Vagina (tissue), 2 donors: ENCODE measurements around the gene FAM131B.

Experiments used
- POLR2A ChIP-seq, 2 donors: fragments of 450-650 bp; IDR thresholded peaks; one replicate each; pipeline ENCODE4 v1.6.1; 2017; ENCODE audit warnings: antibody characterized with exemption in 2 of 2, mild to moderate bottlenecking in 2 of 2, moderate library complexity in 2 of 2
- POLR2AphosphoS5 ChIP-seq, 2 donors: sonication (generic); formaldehyde crosslinking; IDR thresholded peaks; one replicate each; pipeline ENCODE4 v1.9.0; 2017; ENCODE audit warnings: antibody characterized with exemption in 2 of 2, mild to moderate bottlenecking in 2 of 2, low read depth in 1 of 2; ENCODE audit not compliant: insufficient read depth in 1 of 2
- TF ChIP-seq, protein P1 (sequence below), 3 experiments: fragments of 450-650 bp in 2 of 3; fragments of 200-600 bp in 1 of 3; sonication (generic) in 1 of 3; IDR thresholded peaks; one replicate each; pipeline ENCODE4 v1.5.1; 2017 to 2019; ENCODE audit warnings: antibody characterized with exemption in 3 of 3, mild to moderate bottlenecking in 2 of 3, moderate library complexity in 2 of 3

- TF ChIP-seq POLR2AphosphoS5 (IDR thresholded peaks at IDR 0.05; ENCODE audit: insufficient read depth in 1 of 2, low read depth in 1 of 2) (no peak), POLR2A (IDR thresholded peaks at IDR 0.05) (no peak)
- TF ChIP-seq, protein P1, sequence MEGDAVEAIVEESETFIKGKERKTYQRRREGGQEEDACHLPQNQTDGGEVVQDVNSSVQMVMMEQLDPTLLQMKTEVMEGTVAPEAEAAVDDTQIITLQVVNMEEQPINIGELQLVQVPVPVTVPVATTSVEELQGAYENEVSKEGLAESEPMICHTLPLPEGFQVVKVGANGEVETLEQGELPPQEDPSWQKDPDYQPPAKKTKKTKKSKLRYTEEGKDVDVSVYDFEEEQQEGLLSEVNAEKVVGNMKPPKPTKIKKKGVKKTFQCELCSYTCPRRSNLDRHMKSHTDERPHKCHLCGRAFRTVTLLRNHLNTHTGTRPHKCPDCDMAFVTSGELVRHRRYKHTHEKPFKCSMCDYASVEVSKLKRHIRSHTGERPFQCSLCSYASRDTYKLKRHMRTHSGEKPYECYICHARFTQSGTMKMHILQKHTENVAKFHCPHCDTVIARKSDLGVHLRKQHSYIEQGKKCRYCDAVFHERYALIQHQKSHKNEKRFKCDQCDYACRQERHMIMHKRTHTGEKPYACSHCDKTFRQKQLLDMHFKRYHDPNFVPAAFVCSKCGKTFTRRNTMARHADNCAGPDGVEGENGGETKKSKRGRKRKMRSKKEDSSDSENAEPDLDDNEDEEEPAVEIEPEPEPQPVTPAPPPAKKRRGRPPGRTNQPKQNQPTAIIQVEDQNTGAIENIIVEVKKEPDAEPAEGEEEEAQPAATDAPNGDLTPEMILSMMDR (IDR thresholded peaks at IDR 0.05) = no peak
Measured at GRCh38 chr7:143358626-143359025, 3.9 kb downstream of the FAM131B start.
